NCI-H1105 treated with DMSO at 0.1 percent for 48 hours (cell line): ENCODE measurements around the gene PFKFB3.
"Not testable (repeated sequence)": the region's sequence is repeated elsewhere in the genome, so short reads cannot be mapped to it uniquely, and the experiment has no call there.

Experiments used
- DNase-seq: peaks from one replicate; lab custom pipeline; 2025; lab: John Stamatoyannopoulos, UW

Gene PFKFB3

DNA sequence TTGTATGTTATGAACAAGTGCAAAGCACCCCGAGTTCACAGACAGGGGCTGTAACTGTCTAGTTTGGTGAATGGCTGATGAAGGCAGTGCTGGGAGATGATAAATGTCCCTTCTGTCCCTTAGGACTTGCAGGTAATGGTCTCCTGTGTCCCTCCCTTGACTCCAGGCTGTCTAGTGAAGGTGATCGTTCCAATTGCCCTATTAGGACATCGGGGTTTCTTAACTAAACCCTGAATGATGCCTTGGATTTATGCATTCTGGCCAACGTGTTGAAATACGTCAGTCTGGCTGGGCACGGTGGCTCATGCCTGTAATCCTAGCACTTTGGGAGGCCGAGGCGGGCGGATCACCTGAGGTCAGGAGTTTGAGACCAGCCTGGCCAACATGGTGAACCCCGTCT, 69.4 kb downstream of the PFKFB3 start:
- DNase-seq = no peak

DNA sequence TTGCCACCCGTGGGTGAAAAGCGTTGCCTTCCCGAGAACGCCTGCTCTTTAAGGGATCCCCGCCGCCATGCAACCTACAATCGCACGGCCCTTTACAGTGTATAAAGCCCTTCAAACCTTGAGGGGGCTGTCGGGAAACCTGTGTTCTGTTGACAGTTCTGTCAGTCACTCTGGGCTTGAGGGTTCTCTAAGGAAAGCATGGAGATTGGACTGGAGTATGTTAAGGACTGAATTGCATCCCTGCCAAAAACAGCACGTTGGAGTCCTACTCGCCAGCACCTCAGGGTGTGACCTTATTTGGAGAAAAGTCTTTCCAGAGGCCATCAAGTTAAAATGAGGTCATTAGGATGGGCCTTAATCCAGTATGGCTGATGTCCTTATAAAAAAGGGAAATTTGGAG, 70.6 kb downstream of the PFKFB3 start:
- DNase-seq = no peak

DNA sequence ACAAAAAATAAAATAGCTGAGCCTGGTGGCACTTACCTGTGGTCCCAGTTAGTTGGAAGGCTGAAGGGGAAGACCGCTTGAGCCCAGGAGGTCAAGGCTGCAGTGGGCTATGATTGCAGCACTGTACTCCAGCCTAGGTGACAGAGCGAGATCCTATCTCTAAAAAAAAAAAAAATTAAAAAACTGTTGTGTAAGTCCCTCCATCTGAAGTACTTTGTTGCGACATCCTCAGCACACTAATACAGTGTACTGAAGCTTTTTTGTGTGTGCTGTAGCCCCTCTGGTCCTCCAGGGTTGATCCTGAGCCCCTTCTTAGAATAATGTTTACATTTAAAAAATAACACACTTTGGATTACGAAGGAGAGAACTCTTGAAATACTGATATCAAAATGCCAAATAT, 71.3 kb downstream of the PFKFB3 start:
- DNase-seq = no peak

DNA sequence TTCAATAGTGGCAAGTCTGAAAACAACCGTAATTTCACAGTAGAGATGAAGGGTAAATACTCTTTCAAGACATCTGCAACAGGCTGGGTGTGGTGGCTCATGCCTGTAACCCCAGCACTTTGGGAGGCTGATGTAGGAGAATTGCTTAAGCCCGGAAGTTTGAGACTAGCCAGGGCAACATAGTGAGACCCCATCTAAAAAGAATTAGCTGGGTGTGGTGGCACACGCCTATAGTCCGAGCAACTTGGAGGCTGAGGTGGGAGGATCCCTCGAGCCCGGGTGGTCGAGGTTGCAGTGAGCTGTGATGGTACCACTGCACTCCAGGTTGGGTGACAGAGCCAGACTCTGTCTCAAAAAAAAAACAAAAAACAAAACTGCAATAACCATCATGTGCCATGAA, 71.8 kb downstream of the PFKFB3 start:
- DNase-seq = no peak

DNA sequence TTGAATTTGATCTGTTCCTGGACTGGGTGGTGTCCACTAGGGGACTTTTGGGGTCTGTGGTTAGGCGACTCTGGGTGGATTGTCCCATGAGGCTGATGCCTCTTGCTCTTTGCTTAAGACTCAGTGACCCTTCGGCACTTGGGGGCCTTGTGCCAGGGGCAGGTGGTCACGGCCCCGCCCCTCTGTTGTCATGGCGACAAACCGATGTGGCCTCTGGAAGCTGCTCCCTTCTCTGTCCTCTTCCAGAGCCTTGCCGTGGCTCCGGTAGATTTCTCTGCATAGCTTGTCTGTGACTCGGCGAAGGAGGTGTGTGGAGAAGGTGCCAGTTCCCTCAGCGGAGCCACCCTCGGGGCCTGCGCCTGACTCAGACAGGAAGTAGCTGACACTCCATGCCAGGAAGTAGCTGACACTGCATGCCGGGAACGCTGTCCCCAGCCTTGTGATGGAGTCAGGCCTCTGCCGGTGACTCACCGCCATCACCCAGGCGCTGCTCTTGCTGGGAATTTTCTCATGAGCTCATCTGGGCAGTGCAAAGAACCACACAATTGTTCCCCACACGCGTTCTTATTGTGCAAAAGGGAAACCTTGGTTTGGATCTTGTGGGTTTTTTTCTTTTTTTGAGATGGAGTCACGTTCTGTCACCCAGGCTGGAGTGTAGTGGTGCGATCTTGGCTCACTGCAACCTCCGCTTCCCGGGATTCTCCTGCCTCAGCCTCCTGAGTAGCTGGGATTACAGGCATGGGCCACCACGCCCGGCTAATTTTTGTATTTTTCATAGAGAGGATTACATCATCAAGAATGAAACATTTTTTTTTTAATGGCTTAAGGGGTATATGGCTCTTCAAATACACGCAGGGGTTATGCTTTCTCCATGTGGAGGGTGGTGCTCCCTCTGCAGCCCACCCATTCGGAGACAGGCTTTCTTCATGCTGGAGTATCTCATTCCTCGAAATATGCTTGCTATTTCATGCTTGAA, 72.6 kb downstream of the PFKFB3 start:
- no peak for DNase-seq

DNA sequence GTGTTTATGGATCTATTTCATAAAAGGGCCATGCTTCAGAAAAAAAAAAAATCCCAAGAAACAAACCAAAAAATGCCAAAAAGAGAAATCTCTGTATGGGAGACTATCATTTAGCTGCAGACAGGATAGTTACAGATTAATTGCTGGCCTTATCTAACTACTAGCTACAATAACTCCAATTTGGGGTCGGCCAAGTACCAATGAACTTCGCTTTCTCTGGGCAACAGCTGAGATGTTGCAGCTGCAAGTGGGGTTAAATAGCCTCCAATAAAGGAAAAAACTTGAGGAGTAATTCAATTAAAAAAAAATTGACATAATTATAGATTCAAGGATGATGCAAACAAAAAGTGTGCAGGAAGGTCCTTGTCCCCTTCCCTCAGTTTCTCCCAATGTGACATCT, 73.6 kb downstream of the PFKFB3 start:
- DNase-seq = no peak

DNA sequence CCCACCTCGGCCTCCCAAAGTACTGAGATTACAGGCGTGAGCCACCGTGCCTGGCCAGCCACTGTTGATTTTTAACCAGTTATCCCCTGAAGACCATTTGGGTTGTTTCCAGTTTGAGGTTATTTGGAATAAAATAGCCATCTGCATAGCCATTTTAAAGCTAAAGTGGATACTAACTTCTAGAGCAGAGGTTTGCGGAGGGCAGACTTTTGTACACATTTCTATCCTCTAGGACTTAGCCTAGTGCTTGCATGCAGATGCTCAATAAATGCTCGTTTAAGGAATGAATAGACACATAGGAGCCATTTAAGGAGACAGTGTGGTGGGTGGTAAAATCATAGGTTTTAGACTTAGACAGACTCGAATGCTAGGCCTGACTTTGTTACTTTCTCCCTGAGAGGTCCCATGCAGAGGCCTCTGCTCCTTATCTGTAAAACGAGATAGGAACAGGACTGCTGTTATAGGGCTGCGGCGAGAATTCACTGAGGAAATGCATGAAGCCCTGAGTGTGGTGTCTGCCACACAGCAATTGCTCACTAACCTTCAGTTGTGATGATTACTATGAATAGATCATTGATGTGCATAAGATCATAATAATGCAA, 75.9 kb downstream of the PFKFB3 start:
- DNase-seq = no peak

DNA sequence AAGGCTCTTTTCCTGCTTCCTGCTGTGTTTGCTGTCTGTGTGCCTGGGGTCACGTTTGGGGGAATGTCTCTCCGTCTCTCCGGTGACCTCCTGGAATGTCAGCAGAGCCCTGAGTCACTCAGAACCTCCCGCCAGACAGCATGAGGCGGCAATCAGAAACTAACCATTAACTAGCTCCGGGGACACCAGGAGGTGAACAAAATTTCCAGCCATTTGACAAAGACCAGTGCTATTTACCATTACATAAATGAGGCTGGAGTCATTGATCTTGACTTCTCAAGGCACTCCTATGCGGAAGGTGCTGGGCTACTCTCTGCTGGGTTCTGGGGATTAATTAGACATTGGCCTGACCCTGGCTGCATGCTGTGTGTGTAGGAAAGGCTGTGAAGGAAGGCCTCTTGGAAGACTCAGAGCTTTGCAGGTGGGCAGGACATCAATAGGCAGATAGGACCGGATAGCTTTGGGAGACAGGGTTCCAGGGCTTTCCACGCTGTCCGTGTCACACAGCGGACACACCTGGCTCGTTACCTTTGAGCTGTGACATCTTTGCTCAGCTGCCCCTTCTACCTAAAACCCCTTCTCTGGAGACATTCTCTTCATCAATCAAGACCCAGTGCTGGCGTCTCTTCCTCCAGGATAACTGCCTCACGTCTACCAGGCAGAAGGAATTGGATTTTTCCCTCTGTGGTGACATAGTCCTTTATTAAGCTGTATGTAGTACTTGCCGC, 77.0 kb downstream of the PFKFB3 start:
- DNase-seq = no peak

DNA sequence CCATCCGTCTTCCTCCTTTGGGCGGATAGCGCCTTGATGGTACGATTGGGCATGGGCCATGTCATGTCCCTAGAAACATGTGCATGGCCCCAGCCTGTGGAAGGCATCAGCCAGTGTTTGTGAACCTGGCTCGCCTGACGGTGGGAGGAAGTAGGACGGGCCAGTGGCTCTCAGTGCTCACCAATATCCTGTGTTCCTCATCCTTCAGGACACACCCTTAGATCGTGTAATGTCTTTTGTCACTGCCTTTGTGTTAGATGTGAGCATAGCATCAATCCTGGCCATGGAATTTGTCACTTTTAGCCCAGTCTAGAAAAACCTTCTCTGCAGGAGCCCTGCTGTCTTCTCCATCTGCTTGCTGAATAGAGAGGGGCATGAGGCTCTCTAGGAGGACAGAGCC, 77.6 kb downstream of the PFKFB3 start:
- DNase-seq = no peak

DNA sequence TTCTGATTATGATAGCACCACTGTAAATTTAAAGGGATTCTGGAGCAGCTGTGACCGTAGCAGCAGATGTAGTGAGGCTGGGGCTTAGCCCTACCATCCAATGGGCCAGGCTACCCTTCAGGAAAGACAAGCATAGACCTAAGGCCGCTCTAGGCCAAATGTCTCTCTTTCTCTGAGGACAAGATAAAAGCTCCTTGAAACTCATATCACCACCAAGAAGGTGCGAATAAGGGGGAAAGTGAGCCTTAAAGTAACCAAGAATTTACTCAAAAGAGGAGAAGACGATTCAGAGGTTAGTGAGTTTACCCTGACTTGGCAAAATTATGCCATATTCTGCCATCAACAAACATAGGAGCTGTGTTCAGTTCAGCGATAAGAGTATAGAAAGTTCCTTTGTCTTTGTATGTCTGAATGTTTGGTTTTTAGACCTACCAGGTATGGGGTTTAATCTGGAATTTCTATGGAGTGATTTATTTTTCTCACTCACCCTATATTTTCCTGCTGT, 79.8 kb downstream of the PFKFB3 start:
- DNase-seq = no peak

DNA sequence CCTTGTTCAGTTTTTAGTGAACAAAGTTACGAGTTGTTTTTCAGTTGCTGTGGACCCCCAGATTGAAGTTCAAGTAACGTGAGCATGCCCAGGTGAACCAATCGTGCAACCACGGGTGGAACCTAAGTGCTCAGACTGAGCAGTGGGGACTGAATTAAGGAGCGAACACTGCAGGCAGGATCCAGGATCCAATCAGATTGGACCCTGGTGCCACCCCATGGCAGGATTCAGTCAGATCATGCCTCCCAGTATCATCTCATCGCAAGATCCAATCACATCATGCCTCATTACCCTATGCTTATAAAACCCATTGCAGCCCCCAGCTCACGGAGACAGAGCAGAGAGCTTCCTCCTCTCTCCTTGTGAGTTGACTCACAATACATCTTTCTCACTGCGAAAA, 80.9 kb downstream of the PFKFB3 start:
- no peak for DNase-seq

DNA sequence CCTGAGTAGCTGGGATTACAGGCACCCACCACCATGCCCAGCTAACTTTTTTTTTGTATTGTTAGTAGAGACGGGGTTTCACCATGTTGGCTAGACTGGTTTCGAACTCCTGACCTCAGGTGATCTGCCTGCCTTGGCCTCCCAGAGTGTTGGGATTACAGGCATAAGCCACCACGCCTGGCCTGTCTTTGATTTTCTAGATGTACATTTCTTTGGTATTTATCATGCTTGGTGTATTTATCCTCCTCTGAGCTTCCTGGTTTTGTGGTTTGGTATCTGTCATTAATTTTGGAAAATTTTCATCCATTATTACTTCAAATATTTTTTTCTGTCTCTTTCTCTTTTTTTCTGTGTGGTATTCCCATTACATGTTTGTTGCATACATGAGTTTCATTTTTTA, 87.9 kb downstream of the PFKFB3 start:
- not testable (repeated sequence) for DNase-seq

DNA sequence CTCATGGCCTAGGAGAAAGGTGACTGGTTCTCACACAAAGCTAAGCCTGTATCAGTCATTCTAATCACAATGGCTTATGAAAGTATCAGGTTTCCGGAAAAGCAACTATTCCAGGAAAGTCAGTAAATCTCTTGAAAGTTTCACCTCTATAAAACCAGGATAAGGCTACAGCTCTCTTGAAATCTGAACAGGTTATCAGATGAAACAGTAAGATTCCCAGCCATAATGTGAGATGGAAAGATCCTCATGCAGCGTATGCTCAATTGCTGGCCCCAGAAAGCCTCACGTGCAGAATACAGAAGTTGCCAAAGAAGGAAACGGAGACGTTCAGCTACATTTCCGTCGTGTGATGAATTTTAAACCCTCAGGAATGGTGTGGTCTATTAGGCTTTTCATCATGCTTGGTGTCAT, 90.0 kb downstream of the PFKFB3 start:
- no peak for DNase-seq

DNA sequence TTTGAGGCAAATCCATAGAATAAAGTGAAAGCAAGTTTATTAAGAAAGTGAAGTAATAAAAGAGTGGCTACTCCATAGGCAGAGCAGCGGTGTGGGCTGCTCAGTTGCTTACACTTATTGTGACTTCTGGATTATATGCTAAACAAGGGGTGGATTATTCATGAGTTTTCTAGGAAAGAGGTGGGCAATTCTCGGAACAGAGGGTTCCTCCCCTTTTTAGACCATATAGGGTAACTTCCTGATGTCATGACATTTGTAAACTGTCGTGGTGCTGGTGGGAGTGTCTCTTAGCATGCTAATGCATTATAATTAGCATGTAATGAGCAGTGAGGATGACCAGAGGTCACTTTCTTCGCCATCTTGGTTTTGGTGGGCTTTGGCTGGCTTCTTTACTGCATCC, 93.7 kb downstream of the PFKFB3 start:
- not testable (repeated sequence) for DNase-seq

DNA sequence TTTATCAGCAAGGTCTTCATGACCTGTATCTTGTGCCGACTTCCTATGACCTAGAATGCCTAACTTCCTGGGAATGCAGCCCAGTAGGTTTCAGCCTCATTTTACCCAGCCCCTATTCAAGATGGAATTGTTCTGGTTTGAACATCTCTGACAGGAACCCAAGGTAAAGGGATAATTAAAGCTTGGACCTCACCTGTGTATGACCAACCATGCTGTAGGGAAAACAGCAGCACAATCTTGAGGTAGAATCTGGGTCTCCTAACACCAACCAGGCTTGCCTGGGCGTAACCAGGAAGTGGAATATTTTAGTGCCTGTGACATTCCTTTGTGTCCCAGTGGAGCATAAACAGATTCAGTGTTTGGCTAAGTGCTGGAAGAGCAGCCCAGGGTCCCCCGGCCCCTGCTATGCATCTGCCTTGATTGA, 94.1 kb downstream of the PFKFB3 start:
- DNase-seq = no peak

DNA sequence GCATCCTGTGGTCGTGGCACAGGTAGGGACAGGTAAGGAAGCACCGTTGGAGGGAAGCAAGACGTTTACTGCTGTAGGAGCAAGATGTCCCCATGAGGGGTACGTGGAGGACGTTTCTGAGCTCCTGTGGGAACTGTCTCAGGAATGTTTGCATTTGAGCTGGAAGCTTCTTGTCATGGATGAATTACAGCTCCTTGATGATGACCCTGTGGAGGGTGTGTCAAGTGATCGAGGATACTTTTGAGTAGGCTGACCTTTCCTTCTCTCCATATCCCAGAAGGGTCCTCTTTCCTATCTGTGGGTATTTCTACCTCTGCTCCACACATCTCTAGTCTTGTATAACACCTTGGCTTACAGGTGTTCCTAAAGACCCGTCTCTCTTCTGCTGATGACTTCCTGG, 94.8 kb downstream of the PFKFB3 start:
- no peak for DNase-seq

DNA sequence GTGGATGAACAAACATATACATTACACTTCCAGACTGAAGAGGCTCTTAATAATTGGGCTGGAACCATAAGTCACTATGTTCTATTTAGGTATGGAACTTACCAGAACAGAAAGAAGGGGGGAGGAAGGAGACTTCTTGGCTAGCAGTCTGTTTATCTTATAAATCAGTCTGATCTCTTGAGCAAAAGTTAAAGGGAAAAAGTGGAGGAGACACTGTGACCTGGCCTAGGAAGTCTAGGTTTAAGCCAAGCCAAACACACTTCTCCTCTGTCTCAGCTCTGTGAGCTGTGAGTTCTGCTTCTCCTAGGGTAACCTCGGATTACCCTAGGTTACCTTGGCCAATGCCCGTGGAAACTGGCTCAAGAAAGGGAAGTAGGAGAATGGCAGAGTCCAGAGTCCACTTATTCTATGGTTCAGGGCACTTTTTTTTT, 95.2 kb downstream of the PFKFB3 start:
- DNase-seq = no peak

DNA sequence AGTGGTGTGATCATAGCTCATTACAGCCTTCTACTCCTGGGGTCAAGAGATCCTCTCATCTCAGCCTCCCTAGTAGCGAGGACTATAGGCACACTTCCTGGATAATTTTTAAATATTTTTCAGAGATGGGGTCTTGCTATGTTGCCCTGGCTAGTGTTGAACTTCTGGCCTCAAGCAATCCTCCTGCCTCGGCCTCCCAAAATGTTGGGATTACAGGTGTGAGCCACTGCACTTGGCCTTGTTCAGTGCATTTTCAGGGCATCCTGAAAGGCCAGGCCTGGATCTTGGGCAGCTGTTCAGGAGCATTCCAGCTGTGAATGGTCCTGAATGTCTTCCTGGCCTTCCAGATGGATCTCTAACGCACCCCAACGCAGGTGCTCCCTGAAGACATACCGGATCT, 95.7 kb downstream of the PFKFB3 start:
- DNase-seq = no peak

DNA sequence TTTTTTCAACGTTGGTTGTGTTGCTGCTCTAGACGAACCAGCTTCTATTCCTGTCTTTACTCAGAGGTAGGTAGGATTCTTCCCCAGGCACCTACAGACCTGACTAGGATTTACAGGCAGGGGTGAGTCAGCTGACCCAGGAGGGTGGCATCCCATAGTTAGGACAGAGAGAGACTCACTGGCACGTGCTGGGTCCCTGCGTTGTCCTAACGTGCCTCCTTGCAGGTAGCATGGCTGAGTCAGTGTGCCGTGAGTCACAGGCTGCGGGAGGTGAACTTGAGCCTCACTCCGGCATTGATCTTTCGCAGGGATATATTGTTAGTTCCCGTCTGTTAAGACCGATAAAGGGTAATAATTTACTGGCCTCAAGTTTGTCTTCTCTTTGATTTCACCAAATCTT, 96.5 kb downstream of the PFKFB3 start:
- DNase-seq = no peak

DNA sequence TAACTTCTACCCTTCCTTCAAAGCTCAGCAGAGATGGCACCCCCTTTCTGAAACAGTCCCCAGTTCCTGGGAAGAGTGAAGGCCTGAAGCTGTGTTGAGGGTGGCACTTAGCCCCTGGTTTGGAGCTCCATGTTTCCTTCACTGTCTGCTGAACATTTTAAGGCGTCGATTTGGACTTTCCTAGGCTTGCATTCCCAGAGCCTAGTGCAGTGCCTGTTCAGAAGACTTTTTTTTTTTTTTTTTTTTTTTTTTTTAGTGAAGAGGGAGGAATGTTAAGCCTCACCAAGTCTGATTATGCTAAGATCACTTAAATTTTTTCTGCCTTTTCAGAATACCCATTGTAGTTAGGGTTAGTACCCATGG, 97.0 kb downstream of the PFKFB3 start:
- no peak for DNase-seq

DNA sequence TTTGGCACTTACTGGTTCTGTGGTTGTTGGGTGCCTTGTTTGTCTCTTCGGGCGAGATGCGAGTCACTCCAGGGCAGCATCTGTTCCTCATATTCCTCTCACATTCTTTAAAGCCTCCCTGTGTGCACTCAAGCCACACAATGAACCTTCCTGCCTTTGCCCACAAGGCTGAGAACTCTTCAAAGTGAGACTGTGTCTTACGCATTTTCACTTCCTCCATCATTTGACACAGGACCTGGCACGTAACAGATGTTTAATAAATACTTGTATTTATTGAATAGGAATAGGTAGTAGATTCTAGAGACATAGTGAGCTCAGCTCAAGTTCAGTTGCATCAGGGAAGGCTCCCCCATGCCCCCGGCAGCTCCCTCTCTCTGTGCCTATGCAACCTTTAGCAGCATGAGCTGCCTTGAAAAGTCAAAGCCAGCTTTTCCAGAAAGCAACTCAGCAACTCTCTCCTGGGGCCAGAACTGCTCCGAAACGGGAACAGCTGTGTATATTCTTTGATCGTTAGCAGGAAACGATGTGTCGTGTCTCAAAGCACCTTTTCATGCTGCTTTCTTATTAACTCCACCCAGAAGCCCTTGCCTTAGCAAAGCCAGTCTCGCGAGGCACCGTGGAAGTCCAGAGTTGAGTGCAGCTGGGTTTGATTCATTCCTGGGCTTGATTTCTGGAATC, 97.5 kb downstream of the PFKFB3 start:
- no peak for DNase-seq

DNA sequence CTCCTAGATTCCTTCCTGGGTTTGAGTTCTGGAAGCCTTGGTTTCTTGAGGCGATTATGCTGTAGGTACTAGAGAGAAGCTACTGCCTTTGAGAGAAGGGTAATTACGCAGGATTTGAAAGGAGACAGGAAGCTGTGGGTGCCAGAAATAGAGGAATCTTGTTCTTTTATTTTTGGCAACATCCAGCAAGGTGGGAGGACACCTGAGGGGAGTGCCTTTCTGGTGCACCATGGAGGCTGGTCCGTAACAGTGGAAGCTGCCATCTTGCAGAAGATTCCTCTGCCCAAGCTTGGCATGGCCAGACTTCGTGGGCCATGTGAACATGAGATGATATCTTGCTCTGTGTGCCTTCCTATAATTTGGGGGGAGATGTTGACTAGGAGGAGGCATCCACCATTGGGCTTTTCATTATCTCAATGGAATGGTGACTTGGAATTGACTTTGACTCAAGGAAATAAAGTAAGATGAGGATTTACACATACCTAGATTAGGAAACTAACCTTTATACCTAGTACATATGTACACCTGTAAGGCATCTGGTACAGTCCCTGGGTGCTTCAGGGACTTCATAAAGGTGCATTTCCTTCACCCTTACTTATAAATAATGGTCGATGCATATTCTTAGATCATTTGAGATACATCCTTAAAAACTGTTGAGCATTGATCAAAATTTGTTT, 98.2 kb downstream of the PFKFB3 start:
- no peak for DNase-seq
